OCI-LY7 (cell line): ENCODE data around the gene MYO18B.

Experiments
- EZH2phosphoT487 ChIP-seq: fragments of 200-600 bp; sonication (generic); IDR thresholded peaks from 2 replicates; pipeline ENCODE4 v1.6.1; 2018; ENCODE audit warnings: low read depth, borderline replicate concordance, mild to moderate bottlenecking, mixed run types, antibody characterized with exemption, low read length, moderate library complexity, mixed read lengths
- TF ChIP-seq, protein P1 (sequence below): fragments of 200-600 bp; sonication (generic); conservative IDR thresholded peaks from 2 replicates; pipeline ENCODE4 v1.5.1; 2014; ENCODE audit warnings: mild to moderate bottlenecking, antibody characterized with exemption, low read length, moderate library complexity, mixed read lengths

DNA sequence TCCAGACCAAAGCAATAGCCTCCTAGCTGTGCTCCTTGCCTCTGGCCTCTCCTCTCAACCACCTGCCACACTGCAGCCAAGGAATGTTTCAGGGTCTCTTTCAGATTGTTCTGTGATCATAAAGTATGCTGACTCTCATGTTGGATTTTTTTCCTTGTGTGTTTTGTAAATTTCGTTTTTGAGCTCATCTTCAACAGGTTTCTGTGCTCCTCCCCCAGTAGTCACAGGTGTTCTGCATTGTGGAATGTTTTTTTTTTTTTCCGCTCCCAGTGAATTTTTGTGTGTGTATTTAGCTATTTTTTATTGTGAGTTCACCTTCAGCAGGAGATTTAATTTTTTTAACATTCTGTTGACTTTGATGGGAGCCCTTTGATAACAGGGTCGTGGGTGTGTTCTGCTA is 153.7 kb downstream of the MYO18B start:
- TF ChIP-seq, protein P1, sequence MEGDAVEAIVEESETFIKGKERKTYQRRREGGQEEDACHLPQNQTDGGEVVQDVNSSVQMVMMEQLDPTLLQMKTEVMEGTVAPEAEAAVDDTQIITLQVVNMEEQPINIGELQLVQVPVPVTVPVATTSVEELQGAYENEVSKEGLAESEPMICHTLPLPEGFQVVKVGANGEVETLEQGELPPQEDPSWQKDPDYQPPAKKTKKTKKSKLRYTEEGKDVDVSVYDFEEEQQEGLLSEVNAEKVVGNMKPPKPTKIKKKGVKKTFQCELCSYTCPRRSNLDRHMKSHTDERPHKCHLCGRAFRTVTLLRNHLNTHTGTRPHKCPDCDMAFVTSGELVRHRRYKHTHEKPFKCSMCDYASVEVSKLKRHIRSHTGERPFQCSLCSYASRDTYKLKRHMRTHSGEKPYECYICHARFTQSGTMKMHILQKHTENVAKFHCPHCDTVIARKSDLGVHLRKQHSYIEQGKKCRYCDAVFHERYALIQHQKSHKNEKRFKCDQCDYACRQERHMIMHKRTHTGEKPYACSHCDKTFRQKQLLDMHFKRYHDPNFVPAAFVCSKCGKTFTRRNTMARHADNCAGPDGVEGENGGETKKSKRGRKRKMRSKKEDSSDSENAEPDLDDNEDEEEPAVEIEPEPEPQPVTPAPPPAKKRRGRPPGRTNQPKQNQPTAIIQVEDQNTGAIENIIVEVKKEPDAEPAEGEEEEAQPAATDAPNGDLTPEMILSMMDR: no peak
- no peak for TF ChIP-seq EZH2phosphoT487
